GM12878 (cell line): ENCODE data around the gene PREX1. TPM values are rescaled to one million over a fixed set of nuclear protein-coding genes. Genes with fewer than 3 reads are reported as not detected.
A peak's percentile ranks its signal among the peaks of the same experiment; 100 is the strongest.

ENCODE experiments used
- ATF7 ChIP-seq: fragments of 450-650 bp; IDR thresholded peaks from 2 replicates; pipeline ENCODE4 v1.6.1; 2016; ENCODE audit warnings: low read depth, mild to moderate bottlenecking
- BCL3 ChIP-seq: IDR thresholded peaks from 2 replicates; pipeline ENCODE4 v1.6.1; 2011; ENCODE audit warnings: borderline replicate concordance, low read depth, mild to moderate bottlenecking, moderate library complexity, low read length; ENCODE audit not compliant: insufficient read depth, poor library complexity, severe bottlenecking
- BRCA1 ChIP-seq: IDR thresholded peaks from 2 replicates; pipeline ENCODE4 v1.6.1; 2011; ENCODE audit warnings: low read depth, low read length, improper control_type of control experiment
- CEBPZ ChIP-seq: fragments of 150-350 bp; IDR thresholded peaks from 2 replicates; pipeline ENCODE4 v1.6.1; 2016; ENCODE audit warnings: low read depth, low read length
- IRF4 ChIP-seq: IDR thresholded peaks from 2 replicates; pipeline ENCODE4 v1.6.1; 2011; ENCODE audit warnings: low read depth, low read length
- MXI1 ChIP-seq: fragments of 150-350 bp; IDR thresholded peaks from 2 replicates; pipeline ENCODE4 v1.6.1; 2011; ENCODE audit warnings: low read depth, mild to moderate bottlenecking, inconsistent platforms, low read length, improper control_type of control experiment
- NBN ChIP-seq: fragments of 450-650 bp; IDR thresholded peaks from 2 replicates; pipeline ENCODE4 v1.6.1; 2016
- NFIC ChIP-seq: IDR thresholded peaks from 2 replicates; pipeline ENCODE4 v1.6.1; 2012; ENCODE audit warnings: low read depth, mild to moderate bottlenecking, inconsistent platforms, low read length, moderate library complexity
- NR2F1 ChIP-seq: fragments of 450-650 bp; conservative IDR thresholded peaks from 2 replicates; pipeline ENCODE4 v1.6.1; 2017; ENCODE audit warnings: mild to moderate bottlenecking
- TBL1XR1 ChIP-seq: IDR thresholded peaks from 2 replicates; pipeline ENCODE4 v1.6.1; 2012; ENCODE audit warnings: low read depth, low read length, improper control_type of control experiment
- USF1 ChIP-seq: IDR thresholded peaks from 2 replicates; pipeline ENCODE4 v1.6.1; 2011; ENCODE audit warnings: borderline replicate concordance, low read depth, mild to moderate bottlenecking, moderate library complexity, mixed read lengths, low read length; ENCODE audit not compliant: insufficient read depth; ENCODE audit errors: extremely low read length
- YY1 ChIP-seq: IDR thresholded peaks from 2 replicates; pipeline ENCODE4 v1.6.1; 2011; ENCODE audit warnings: low read depth, mild to moderate bottlenecking, low read length
- ZNF274 ChIP-seq: IDR thresholded peaks from one replicate; pipeline ENCODE4 v1.8.0; 2011; ENCODE audit not compliant: insufficient read length, insufficient read depth
- ZNF687 ChIP-seq: fragments of 450-650 bp; IDR thresholded peaks from 2 replicates; pipeline ENCODE4 v1.6.1; 2017; ENCODE audit warnings: mild to moderate bottlenecking, moderate library complexity
- polyA plus RNA-seq, 11 experiments: library from polyadenylated mRNA; depleted of rRNA in 4 of 11; unstranded in 6 of 11; stranded (reverse) in 5 of 11; fragments of >200 nt; fragmentation: Nextera tagmentation in 4 of 11; fragmentation: Illumina TruSeq in 1 of 11; extraction: Ambion mirVana in 4 of 11; extraction: Trizol in 1 of 11; gene quantifications; 1 replicate in 1 of 11; 2 replicates in 10 of 11; pipeline versions ENCODE4 v1.2.1 to v1.2.3, GENCODE V29; 2011 to 2016; ENCODE audit warnings: inconsistent platforms in 2 of 11, missing spikeins in 2 of 11, low read depth in 1 of 11
- total RNA-seq, 4 experiments: library from RNA; depleted of rRNA in 3 of 4; stranded (reverse); fragments of >200 nt in 3 of 4; fragmentation: Illumina TruSeq in 1 of 4; extraction: Trizol in 1 of 4; gene quantifications; 2 replicates each; pipeline versions ENCODE4 v1.2.1 to v1.2.3, GENCODE V29; 2013 to 2021
- TF ChIP-seq, protein P1 (sequence below): fragments of 450-650 bp; formaldehyde crosslinking; IDR thresholded peaks from 2 replicates; pipeline ENCODE4 v1.4.0; 2020; ENCODE audit warnings: mild to moderate bottlenecking, moderate library complexity

Gene PREX1
- total and polyA plus RNA-seq, 10 of the 15 experiments (the other 5 are each of a cell fraction or from before 2014, with no cell fraction given) = 2.6 to 114 (median 38.9) TPM

- TF ChIP-seq NFIC = peak; percentile 100
- TF ChIP-seq ZNF274 = no peak
- no peak; the same call in 1 of the 2 replicates for TF ChIP-seq ZNF687
- TF ChIP-seq, protein P1, sequence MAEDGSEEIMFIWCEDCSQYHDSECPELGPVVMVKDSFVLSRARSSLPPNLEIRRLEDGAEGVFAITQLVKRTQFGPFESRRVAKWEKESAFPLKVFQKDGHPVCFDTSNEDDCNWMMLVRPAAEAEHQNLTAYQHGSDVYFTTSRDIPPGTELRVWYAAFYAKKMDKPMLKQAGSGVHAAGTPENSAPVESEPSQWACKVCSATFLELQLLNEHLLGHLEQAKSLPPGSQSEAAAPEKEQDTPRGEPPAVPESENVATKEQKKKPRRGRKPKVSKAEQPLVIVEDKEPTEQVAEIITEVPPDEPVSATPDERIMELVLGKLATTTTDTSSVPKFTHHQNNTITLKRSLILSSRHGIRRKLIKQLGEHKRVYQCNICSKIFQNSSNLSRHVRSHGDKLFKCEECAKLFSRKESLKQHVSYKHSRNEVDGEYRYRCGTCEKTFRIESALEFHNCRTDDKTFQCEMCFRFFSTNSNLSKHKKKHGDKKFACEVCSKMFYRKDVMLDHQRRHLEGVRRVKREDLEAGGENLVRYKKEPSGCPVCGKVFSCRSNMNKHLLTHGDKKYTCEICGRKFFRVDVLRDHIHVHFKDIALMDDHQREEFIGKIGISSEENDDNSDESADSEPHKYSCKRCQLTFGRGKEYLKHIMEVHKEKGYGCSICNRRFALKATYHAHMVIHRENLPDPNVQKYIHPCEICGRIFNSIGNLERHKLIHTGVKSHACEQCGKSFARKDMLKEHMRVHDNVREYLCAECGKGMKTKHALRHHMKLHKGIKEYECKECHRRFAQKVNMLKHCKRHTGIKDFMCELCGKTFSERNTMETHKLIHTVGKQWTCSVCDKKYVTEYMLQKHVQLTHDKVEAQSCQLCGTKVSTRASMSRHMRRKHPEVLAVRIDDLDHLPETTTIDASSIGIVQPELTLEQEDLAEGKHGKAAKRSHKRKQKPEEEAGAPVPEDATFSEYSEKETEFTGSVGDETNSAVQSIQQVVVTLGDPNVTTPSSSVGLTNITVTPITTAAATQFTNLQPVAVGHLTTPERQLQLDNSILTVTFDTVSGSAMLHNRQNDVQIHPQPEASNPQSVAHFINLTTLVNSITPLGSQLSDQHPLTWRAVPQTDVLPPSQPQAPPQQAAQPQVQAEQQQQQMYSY = no peak
- TF ChIP-seq BCL3 = peak; percentile 95
- peak; percentile 92 for TF ChIP-seq NBN
- TF ChIP-seq NR2F1 = peak; percentile 85
- TF ChIP-seq USF1 = no peak
- peak; percentile 96 for TF ChIP-seq TBL1XR1
- no peak for TF ChIP-seq CEBPZ
- peak; percentile 85 for TF ChIP-seq YY1
- peak; percentile 80 for TF ChIP-seq ATF7
- TF ChIP-seq IRF4 = peak; percentile 100
- TF ChIP-seq MXI1 = no peak; the same call in 1 of the 2 replicates
- TF ChIP-seq BRCA1 = no peak
Measured at GRCh38 chr20:48738399-48739304, 89.1 kb downstream of the PREX1 start (continued).
